GM12892 (cell line): Measurements from ENCODE around the gene PEAK1.
"Not testable (repeated sequence)": the region's sequence is repeated elsewhere in the genome, so short reads cannot be mapped to it uniquely, and the experiment has no call there.

Experiments used
- DNase-seq: peaks from one replicate; pipeline ENCODE4 v3.0.0; 2011; ENCODE audit not compliant: insufficient read length
- FAIRE-seq: peaks from 2 replicates; lab custom pipeline; 2011; peaks lifted over from hg19 to GRCh38; lab: Jason Lieb, UNC
- POLR2A ChIP-seq: IDR thresholded peaks from 2 replicates; pipeline ENCODE4 v1.6.1; 2011; ENCODE audit warnings: low read depth, low read length, control low read depth
- POLR2AphosphoS5 ChIP-seq: IDR thresholded peaks from 2 replicates; pipeline ENCODE4 v1.6.1; 2011; ENCODE audit warnings: low read depth, low read length, control low read depth
- TAF1 ChIP-seq: IDR thresholded peaks from 2 replicates; pipeline ENCODE4 v1.6.1; 2011; ENCODE audit warnings: low read depth, mild to moderate bottlenecking, control low read depth, low read length, borderline replicate concordance

PEAK1 gene

DNA sequence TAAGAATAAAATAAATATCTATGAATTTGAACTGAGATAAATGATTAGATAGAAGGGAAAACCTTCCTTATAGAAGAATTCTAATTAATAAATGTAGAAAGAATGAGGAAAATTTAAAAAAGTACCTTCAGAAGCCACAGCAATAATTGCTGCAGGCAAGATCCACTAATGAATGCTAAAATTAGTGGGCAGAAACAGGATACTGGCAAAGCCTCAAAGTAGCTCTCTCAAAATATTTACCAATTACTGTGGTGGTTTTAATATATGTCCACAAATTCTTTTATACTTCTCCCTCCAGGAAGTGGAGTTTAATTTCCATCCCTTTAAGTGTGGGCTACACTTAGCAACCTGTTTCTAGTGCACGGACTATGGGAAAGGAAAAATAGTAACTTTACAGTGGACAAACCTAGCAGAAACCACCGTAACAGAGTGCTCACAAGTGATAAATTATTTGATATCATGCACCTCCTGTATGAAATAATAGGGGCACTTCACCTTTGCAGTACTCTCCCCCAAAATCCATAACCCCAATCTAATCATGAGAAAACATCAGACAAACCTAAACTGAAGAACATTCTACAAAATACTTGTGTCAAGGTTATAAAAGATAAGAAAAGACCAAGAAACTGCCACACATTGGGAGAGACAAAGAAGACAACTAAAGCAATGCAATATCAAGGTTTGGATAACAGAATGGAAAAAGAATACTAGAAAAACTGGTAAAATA, 6.8 kb downstream of the PEAK1 start:
- TF ChIP-seq POLR2AphosphoS5 = no peak
- no peak for TF ChIP-seq TAF1
- TF ChIP-seq POLR2A = no peak
- FAIRE-seq (no peak), DNase-seq (no peak)

- TF ChIP-seq POLR2AphosphoS5 = no peak
- TF ChIP-seq POLR2A = no peak
- TF ChIP-seq TAF1 = no peak
- no peak for FAIRE-seq
- DNase-seq = no peak
Measured at GRCh38 chr15:77411619-77411976, 8.3 kb downstream of the PEAK1 start.

GRCh38 chr15:77410701-77411618, 8.9 kb downstream of the PEAK1 start:
- FAIRE-seq = no peak
- no peak for TF ChIP-seq POLR2A
- no peak for TF ChIP-seq TAF1
- no peak for TF ChIP-seq POLR2AphosphoS5
- no peak for DNase-seq

DNA sequence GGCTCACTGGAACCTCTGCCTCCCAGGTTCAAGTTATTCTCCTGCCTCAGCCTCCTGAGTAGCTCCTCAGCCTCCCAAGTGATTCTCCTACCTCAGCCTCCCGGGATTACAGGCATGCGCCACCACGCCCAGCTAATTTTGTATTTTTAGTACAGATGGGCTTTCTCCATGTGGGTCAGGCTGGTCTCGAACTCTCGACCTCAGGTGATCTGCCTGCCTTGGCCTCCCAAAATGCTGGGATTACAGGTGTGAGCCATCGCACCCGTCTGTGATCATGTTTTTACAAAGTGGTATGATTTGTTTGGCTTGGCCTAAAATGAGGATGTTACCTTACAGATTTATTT, 9.8 kb downstream of the PEAK1 start:
- FAIRE-seq, DNase-seq: not testable (repeated sequence)

- DNase-seq = no peak
- peak; percentile 88 for FAIRE-seq
- TF ChIP-seq POLR2A (no peak), POLR2AphosphoS5 (no peak), TAF1 (no peak)
Measured at GRCh38 chr15:77409259-77410156, 10.4 kb downstream of the PEAK1 start.

- TF ChIP-seq POLR2A = no peak
- DNase-seq (no peak), FAIRE-seq (no peak)
Measured at GRCh38 chr15:77406846-77407245, 13.1 kb downstream of the PEAK1 start.

GRCh38 chr15:77406173-77406759, 13.6 kb downstream of the PEAK1 start:
- FAIRE-seq, DNase-seq: not testable (repeated sequence)

DNA sequence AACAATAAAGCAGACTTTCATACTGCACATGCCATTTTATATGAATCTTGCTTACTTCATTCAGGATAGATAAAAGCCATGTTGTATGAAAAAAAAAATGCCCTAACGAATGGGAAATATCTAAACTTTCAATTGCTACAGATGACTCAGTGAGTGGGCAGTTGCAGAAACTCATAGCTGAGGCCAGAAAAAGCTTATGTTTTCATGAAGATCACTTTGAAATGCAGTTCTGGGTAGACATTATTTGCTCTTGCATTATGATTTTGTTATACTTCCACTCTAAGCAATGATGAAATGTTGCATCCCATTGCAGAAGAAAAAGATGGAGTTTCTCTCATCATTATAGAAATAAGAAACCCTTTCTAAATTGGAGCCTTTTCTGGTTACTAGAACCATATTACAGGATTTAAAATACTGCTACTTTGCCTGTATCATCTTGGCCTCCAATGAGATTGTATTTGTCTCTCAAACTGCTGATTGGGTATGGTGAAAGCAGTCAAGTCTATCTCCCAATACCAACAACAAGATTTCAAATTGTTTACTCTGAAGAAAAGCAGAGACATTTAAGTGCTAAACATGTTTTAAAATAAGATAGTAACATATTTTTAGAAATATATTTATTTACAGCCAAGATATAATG, 17.0 kb downstream of the PEAK1 start:
- FAIRE-seq (peak; percentile 44), DNase-seq (no peak)
- TF ChIP-seq POLR2A (no peak), TAF1 (no peak), POLR2AphosphoS5 (no peak)

- peak; percentile 65 for FAIRE-seq
- DNase-seq = no peak
- TF ChIP-seq POLR2A (no peak), TAF1 (no peak), POLR2AphosphoS5 (no peak)
Measured at GRCh38 chr15:77400258-77400657, 19.6 kb downstream of the PEAK1 start.

- TF ChIP-seq POLR2AphosphoS5 (no peak), POLR2A (no peak), TAF1 (no peak)
- FAIRE-seq = no peak
- DNase-seq = no peak
Measured at GRCh38 chr15:77398927-77399326, 21.0 kb downstream of the PEAK1 start.

- no peak for DNase-seq
- FAIRE-seq = no peak
Measured at GRCh38 chr15:77396692-77397091, 23.2 kb downstream of the PEAK1 start.

More at GRCh38 chr15:77396692-77397091, 23.2 kb downstream of the PEAK1 start:
- no peak for TF ChIP-seq POLR2A
- TF ChIP-seq POLR2AphosphoS5 = no peak
